Inflammatory macrophage treated with lipopolysaccharide for 4 hours (primary cell): ENCODE data around the gene LSAMP.
"Not testable (repeated sequence)": the region's sequence is repeated elsewhere in the genome, so short reads cannot be mapped to it uniquely, and the experiment has no call there.

ENCODE experiments used
- DNase-seq: peaks from one replicate; pipeline ENCODE4 v3.0.0-alpha.2; 2020

Gene LSAMP

DNA sequence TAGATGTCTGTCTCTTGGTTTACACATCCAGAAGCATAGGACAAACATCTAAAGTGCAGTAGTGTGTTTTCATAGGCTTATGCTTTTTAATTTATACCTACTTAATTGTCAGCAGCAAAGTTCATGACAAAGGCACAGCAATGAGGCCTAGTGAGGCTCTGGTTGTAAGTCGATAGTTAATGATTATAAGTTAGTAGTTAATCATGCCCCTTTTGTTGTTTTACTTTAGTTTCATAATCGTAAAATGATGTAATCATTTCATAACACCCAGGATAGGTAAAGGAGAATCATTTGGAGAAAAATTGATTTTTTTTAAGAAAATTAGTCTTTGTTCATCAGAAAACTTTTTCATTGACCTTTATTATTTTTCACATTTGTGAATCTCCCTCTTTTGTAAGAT, 351.9 kb downstream of the LSAMP start:
- no peak for DNase-seq

DNA sequence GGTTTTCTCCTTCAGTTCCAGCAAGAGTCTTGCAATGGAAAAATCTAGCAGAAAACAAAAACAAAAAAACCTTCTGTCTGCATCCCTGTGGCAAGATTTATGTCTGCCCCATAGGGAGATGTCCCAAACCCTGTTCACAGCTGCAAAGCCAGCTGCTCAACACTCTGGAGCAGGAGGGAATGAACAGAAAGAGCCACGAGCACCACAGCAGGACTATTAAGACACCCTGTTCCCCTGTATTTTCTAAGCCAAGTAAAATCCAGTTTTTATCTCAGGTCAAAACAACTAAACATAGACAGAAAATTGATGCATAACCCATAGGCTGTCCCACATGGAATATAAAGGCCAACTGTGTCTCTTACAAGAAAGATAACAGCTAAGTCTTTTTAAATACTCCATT, 357.9 kb downstream of the LSAMP start:
- DNase-seq = no peak

DNA sequence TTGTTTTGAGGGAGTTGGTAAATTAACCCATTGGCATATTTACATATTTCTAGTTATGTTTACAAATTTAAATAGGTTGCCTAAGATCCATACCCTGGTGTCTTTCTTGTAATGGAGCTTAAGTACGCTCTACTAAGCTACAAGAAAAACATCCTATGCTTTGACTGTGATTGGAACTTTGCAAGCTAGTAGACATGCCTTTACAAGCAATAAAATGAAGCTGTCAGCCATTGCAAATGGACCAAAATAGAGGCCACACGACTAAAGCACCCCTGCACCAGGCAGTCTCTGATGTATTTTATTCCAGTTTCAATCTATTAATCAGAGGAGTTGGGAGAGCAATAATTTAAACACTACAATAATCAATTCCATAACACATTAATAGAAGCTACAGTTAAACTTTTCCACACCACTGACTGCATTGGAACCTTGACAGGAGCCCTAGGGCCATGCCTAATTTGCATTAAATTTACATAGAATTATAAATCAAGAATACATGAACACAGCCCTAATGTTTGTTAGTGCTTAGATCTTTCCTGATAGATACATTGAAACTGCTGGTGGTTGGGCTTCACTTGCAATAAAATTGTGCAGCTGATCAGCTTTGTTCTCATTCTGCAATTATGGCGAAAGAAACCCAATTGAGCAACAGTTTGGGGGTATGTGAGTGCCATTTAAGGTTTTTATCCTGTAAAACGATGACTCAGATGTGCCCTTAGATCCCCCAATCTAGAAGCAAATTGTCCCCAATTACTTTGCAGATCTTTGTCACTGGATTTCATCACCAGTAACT, 360.1 kb downstream of the LSAMP start:
- no peak for DNase-seq

DNA sequence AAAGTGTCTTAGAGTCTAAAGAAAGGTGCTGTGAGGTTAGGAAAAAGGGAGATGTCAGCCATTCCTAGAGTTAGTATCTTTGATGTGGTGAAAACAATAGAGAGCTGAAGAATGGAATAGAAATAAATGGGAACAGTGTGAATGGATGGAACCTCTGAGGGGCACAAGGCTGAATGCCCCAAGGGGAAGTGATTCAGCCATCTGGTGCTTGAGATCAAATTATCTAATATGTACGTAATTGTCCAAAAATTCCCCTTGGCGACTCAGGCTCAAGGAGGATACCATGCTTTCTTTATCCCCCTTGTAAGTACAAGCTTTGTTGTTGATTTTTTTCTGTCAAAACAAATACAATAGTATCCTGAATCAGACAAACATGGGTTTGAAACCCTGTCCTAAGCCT, 361.6 kb downstream of the LSAMP start:
- DNase-seq = no peak

DNA sequence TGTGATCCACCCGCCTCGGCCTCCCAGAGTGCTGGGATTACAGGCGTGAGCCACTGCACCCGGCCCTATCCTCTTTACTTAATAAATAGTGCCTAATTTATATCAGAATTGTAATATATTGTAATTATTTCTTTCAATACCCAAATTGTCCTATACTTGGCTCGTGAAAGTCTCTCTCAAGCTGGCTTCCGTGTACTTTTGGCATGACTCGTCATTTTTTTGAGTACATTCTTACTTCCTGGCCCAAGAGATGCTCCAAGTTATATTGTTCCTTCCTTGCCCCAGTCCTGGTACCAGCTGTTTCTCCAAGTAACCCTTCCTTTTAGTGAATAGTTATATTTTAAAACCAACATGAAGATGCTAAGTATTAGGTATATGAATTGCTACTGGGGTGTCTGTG, 366.7 kb downstream of the LSAMP start:
- DNase-seq = no peak

- no peak for DNase-seq
Measured at GRCh38 chr3:116077557-116077956, 367.7 kb downstream of the LSAMP start.

GRCh38 chr3:116077059-116077458, 368.2 kb downstream of the LSAMP start:
- DNase-seq = no peak

DNA sequence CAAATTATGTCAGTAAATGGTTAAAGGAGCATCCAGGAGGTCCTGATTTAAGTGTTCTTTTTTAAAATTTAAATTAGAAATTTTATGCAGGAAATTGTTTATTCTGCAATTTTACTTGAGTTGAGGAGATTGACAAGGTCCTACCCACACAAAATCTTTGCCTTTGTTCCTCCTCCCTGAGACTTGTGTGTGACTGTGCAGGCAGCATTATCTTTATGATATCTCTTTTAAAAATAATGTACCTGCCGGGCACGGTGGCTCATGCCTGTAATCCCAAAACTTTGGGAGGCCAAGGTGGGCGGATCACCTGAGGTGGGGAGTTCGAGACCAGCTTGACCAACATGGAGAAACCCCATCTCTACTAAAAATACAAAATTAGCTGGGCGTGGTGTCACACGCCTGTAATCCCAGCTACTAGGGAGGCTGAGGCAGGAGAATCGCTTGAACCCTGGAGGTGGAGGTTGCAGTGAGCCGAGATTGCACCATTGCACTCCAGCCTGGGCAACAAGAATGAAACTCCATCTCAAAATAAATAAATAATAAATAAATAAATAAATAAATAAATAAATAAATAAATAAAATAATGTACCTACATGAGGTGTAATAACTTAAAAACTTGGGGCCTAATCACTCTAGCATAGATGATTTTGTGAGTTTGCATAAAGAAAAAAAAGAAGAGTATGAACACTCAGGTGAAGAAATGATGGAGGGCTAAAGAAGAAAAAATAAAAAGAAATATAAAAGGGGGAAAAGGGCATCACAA, 374.6 kb downstream of the LSAMP start:
- DNase-seq = not testable (repeated sequence)

DNA sequence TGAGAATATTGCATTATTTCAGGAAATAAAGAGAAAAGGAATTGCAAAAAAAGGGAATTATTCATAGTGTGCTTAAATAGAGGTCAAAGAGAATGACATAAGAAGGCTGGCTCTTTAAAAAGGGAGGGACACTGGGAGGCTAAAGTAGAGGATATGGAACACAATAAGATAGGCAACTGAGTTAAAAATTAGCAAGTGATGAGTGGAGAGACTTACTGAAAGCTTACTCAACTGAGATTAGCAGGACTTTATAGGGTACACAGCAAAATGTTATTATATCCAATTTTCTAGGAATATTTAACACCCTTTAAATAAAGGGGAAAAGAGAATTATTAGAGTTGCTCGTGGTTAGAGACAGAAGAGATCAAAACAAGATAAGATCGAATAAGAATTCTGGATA, 375.2 kb downstream of the LSAMP start:
- no peak for DNase-seq

- no peak for DNase-seq
Measured at GRCh38 chr3:116069024-116069423, 376.3 kb downstream of the LSAMP start.

- DNase-seq = no peak
Measured at GRCh38 chr3:116067326-116067725, 378.0 kb downstream of the LSAMP start.

DNA sequence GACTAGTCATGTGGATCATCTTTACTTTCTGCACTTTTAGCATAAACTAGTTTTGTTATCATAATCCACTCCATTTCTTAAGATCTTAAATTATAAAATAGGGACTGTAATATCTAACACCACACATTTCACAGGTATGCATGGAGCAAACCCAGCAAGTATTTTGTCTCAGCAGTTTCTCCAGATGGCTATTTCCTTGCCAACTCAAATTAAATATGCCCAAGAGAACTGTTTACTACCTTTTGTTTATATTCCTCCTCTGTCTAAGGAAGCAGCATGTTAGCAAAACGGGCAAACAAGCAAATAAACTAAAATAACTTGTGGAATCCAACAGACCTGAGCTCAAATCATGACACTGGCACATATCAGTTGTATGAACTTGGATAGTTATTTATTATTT, 379.8 kb downstream of the LSAMP start:
- no peak for DNase-seq

- DNase-seq = no peak
Measured at GRCh38 chr3:116064646-116065045, 380.6 kb downstream of the LSAMP start.

DNA sequence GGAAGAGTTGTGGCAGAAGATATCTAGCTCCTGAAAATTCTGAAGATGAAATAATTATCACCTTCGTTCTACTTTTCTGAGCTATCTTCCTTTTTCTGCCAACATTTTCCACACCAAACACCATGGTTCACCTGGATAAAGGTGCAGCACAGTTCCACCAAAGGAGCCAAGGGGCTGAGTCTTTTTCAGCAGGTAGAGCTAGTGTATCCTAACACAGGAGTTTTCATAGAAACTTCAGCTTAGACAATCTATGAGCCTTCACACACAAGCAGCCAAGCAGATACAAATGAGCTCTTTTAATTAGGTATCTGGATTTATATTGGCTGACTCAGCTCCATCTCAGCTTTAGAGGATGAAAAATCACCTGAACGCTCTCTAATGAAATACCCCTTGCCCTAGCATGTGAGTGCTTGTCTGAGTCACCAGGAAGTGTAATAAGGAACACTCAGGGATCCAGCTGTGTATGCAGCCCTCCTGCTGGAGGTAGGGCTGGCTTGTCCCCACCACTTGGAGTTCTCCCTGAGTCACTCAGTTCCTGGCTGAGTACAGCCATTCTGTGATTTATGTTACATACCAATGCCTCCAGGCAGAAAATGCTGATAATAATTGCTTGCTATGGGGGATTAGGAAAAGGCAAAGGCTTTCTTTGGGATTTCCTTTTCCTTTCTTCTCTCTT, 385.7 kb downstream of the LSAMP start:
- no peak for DNase-seq

DNA sequence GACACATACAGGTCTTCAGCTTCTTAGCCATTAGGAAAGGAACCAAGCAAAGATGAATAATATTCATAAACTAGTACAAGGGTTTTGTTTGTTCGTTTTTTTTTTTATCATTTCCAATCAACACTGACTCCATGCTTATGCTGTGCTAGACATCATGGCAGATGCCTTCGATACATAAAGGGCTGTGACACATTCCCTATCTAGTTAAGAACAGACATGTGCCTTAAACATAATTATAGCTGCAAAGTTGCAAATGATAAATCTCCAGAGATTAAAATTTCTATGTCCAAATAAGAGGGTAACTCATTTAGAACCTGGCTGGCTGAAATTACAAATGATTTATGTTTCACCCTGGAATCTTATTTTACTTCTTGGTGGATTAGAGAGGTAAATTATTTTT, 386.4 kb downstream of the LSAMP start:
- no peak for DNase-seq

- no peak for DNase-seq
Measured at GRCh38 chr3:116057400-116058006, 387.8 kb downstream of the LSAMP start.

DNA sequence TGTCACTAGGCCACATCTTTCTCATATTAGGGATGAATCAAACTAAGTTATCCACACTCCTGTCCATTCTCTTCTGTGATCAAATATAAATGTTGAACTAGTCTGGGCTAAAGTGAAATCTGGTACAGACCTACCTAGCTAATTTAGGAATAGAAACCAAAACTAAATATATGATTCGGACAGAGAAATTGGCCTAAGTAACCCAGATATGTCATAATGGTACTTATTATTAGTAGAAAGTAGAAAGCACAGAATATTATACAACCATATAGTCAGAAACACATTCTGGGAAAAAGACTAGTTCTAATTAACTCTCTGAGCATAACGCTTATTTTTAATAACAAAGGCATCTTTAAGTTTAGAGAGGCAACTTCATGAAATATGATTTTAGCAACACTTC, 389.0 kb downstream of the LSAMP start:
- DNase-seq = no peak

- DNase-seq = no peak
Measured at GRCh38 chr3:116053017-116053416, 392.3 kb downstream of the LSAMP start.

DNA sequence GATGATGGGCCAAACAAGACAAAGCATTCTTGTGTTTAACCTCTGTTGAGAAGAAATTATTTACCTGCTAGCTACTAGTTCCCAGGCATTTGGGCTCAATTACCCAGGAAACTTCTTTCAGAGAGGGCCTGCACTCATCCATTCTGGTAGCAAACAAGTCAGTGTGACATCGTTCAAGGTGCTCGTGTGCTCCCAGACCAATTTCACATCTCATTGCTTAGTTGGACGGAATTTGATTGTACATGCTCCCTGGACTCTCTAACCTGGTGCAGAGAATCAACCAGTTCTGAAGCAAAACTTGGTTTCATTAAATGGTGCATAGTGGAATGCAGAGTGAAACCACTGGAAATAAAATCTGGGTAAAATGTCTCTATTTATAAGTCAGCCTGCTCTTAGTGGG, 392.7 kb downstream of the LSAMP start:
- no peak for DNase-seq

DNA sequence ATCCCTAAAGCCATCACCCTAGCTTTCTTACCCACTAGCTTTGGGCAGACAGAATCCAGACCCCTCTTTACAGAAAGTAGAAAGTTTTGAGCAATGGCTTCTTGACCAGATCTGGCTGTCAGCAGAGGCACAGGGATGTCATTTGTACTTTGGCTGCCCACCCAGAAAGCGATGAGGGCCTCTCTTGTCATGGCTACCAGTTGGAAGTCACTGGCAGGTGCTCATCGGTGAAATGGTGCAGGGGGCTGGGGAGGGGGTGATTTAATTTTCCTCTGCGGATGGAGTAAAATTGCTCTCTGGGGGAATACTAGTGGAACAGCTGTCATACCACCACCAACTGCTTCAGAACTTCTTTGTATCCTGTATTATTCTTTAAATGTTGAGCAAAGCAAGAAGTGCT, 393.7 kb downstream of the LSAMP start:
- DNase-seq = no peak

DNA sequence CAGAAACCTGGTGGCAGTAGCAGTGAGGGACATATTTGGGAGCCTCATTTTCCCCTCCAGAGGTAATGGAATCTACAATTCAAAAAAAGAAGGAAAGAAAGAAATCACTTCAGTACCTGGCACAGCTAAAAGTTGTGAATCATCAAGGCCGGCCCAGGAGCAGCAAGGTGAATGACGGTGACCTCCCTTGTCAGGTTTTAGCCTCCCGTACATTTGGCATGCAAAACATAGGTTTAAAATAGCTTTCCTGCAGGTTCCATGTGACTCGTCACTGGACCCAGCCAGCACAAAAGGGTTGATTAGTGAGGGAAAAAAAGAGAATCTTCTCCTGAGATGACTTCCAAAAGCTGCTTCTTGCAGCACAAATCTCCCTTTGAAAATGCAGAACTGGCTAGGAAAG, 394.2 kb downstream of the LSAMP start:
- no peak for DNase-seq

- DNase-seq = no peak
Measured at GRCh38 chr3:116050311-116050915, 394.9 kb downstream of the LSAMP start.

DNA sequence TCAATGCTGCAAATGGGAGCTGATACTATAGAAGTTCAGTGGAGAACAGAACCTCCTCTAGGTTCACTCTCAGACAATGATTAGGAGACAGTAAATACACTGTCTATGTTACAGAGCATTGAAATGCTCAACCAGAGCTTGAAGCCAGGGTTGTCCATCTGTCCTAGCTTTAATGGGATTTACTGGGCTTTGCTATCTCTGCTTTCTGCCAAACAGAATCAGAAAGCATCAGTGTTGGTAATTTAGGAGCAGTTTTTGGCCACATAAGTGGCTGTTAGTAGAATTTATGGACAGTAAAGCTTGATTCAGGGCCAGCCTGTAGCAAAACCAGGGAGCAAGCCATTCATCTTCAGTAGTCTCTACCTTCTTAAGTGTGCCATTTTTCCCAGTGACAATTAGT, 396.3 kb downstream of the LSAMP start:
- no peak for DNase-seq
